MM.1S (cell line): ENCODE measurements around the gene ZFPM1.

Experiments
- EZH2 ChIP-seq: fragments of 300-600 bp; sonication (generic); optimal IDR thresholded peaks from 2 replicates; pipeline ENCODE3; 2017; ENCODE audit warnings: low read depth, mild to moderate bottlenecking, antibody characterized with exemption, low read length, mixed read lengths
- EZH2phosphoT487 ChIP-seq: fragments of 300-600 bp; sonication (generic); IDR thresholded peaks from 2 replicates; pipeline ENCODE4 v1.6.1; 2018; ENCODE audit warnings: antibody characterized with exemption, low read length
- TF ChIP-seq, protein P1 (sequence below): fragments of 300-600 bp; sonication (generic); IDR thresholded peaks from 2 replicates; pipeline ENCODE4 v1.5.1; 2016; ENCODE audit warnings: antibody characterized with exemption, low read length, mixed read lengths

DNA sequence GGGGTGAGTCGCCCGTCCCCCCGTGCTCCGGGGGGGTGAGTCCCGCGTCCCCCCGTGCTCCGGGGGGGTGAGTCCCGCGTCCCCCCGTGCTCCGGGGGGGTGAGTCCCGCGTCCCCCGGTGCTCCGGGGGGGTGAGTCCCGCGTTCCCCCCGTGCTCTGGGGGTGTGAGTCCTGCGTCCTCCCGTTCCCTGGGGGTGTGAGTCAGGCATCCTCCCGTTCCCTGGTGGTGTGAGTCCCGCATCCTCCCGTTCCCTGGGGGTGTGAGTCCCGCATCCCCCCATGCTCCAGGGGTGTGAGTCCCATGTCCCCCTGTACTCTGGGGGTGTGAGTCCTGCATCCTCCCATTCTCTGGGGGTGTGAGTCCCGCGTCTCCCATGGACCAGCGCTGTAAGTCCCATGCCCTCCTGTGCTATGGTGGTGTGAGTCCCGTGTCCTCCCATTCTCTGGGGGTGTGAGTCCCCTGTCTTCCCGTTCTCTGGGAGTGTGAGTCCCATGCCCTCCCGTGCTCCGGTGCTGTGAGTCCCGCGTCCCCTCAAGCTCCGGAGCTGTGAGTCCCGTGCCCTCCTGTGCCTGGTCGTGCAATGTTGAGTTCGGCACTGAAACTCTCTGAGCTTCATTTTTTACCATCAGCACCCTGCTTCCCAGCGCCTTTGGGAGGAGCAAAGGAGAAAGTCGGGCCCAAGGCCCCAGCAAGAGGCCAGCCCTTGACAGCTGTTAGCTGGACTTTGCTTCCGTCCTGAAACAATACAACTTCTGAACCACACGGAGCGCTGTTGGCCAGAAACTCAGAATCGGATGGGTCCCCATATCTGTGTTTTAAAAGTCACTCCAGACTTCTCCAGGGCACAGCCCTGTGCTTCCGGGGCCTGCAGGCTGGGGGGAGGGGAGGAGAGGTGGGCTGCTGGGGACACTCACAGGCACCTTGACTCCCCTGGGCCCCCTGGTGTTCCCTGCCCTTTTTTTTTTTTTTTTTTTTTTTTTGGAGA lies 105.7 kb downstream of the ZFPM1 start:
- TF ChIP-seq, protein P1, sequence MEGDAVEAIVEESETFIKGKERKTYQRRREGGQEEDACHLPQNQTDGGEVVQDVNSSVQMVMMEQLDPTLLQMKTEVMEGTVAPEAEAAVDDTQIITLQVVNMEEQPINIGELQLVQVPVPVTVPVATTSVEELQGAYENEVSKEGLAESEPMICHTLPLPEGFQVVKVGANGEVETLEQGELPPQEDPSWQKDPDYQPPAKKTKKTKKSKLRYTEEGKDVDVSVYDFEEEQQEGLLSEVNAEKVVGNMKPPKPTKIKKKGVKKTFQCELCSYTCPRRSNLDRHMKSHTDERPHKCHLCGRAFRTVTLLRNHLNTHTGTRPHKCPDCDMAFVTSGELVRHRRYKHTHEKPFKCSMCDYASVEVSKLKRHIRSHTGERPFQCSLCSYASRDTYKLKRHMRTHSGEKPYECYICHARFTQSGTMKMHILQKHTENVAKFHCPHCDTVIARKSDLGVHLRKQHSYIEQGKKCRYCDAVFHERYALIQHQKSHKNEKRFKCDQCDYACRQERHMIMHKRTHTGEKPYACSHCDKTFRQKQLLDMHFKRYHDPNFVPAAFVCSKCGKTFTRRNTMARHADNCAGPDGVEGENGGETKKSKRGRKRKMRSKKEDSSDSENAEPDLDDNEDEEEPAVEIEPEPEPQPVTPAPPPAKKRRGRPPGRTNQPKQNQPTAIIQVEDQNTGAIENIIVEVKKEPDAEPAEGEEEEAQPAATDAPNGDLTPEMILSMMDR = 0 out of 2 replicates have a peak, but pooled peaks have one; percentile 13
- TF ChIP-seq EZH2phosphoT487 (no peak), EZH2 (no peak)
